Esophagus squamous epithelium (tissue), 4 donors: ENCODE data around the gene SPIN2A.

ENCODE experiments used
- POLR2A ChIP-seq, 4 donors: fragments of 450-650 bp; IDR thresholded peaks; one replicate each; pipeline ENCODE4 v1.6.1; 2017; ENCODE audit warnings: antibody characterized with exemption in 4 of 4, mild to moderate bottlenecking in 4 of 4, moderate library complexity in 3 of 4
- TF ChIP-seq, protein P1 (sequence below), 6 experiments: fragments of 450-650 bp in 4 of 6; fragments of 200-600 bp in 2 of 6; sonication (generic) in 2 of 6; IDR thresholded peaks; one replicate each; pipeline ENCODE4 v1.5.1; 2016 to 2019; ENCODE audit warnings: antibody characterized with exemption in 6 of 6, mild to moderate bottlenecking in 4 of 6, moderate library complexity in 4 of 6

DNA sequence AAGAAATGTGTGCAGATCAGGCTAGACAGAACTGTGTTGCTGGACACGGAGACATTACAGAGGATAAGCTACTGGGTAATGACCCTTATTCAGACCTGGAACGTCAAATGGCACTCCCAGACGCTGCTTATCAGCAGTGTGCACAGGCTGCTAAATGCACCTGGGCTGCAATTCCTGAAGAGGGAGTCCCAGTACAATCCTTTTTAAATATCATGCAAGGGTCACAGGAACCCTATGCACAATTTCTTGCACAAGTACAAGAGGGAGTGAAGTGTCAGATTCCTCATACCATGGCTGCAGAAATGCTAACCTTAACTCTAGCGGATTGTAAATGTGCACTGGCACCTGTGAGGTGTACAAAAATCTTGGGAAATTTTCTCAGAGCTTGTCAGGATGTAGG, 32.8 kb downstream of the SPIN2A start:
- TF ChIP-seq, protein P1, sequence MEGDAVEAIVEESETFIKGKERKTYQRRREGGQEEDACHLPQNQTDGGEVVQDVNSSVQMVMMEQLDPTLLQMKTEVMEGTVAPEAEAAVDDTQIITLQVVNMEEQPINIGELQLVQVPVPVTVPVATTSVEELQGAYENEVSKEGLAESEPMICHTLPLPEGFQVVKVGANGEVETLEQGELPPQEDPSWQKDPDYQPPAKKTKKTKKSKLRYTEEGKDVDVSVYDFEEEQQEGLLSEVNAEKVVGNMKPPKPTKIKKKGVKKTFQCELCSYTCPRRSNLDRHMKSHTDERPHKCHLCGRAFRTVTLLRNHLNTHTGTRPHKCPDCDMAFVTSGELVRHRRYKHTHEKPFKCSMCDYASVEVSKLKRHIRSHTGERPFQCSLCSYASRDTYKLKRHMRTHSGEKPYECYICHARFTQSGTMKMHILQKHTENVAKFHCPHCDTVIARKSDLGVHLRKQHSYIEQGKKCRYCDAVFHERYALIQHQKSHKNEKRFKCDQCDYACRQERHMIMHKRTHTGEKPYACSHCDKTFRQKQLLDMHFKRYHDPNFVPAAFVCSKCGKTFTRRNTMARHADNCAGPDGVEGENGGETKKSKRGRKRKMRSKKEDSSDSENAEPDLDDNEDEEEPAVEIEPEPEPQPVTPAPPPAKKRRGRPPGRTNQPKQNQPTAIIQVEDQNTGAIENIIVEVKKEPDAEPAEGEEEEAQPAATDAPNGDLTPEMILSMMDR (IDR thresholded peaks at IDR 0.05) = no peak
- TF ChIP-seq POLR2A (IDR thresholded peaks at IDR 0.05) = no peak
